Renal cortex interstitium (tissue), 11 donors: ENCODE results near the gene CISD2. TPM values are rescaled to one million over a fixed set of nuclear protein-coding genes. Genes with fewer than 3 reads are reported as not detected.
"Not testable (repeated sequence)": the region's sequence is repeated elsewhere in the genome, so short reads cannot be mapped to it uniquely, and the experiment has no call there.

ENCODE experiments used
- DNase-seq, 11 donors: peaks; one replicate each; pipeline ENCODE4 v3.0.0-alpha.2; 2013; ENCODE audit warnings: low read depth in 9 of 11, low spot score in 4 of 11; ENCODE audit errors: extremely low read depth in 1 of 11
- polyA plus RNA-seq, 3 donors: library from polyadenylated mRNA; unstranded; fragments of 120-200 nt; gene quantifications; one replicate each; pipeline ENCODE4 v1.2.1, GENCODE V29; 2013; ENCODE audit not compliant: insufficient read length in 3 of 3

Gene CISD2
- polyA plus RNA-seq, 3 donors, result 50.3 to 57.4 (median 53.2) TPM

GRCh38 chr4:102878349-102878748, 9.6 kb downstream of the CISD2 start:
- not testable (repeated sequence) for DNase-seq

DNA sequence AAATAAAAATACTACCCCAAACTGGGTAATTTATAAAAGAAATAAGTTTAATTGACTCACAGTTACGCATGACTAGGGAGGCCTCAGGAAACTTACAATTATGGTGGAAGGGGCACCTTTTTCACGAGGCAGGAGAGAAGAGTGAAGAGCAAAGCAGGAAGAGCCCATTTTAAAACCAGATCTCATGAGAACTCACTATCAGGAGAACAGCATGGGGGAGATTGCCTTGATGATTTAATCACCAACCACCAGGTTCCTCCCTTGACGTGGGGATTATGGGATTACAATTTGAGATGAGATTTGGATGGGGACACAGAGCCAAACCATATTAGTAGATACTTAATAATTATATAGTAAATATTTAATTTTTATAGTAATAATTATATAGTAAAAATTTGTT, 10.1 kb downstream of the CISD2 start:
- DNase-seq, result no peak

GRCh38 chr4:102881343-102881742, 12.6 kb downstream of the CISD2 start:
- no peak for DNase-seq

DNA sequence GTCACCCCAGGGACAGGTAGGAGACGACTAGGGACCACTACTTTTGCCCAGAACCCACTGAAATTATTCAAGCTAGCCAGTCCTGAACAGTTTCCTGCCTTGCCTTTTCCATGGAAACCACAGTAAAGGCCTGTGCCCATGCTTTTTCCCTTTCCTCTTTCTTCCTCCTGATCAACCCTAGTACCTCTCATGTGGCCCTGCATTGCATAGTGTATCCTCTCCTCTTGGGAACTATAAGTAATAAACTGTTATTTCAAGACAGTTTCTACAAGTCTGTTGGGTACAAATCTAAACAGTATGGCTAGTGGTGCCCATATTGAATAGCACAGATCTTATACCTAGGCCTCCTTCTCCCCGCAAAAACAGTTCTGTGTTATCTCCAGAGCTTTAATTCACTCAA, 14.5 kb downstream of the CISD2 start:
- DNase-seq, result no peak

DNA sequence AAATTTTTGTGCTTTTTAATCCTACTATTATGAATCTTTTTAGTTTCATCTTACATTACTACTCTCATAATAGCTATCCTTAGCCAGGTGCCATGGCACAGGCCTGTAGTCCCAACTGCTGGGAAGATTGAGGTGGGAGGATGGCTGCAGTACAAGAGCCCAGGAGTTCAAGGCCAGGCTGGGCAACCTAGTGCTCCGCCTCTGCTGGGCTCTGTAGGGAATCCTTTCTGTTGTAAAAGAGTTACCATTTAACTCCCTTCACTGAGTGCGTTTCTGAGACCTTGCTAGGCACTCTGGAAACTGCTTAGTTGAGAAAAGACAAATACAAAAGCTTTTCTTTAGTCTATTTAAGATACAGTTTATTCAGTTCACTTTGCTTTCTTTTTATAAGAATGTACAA, 19.8 kb downstream of the CISD2 start:
- DNase-seq, result not testable (repeated sequence)

DNA sequence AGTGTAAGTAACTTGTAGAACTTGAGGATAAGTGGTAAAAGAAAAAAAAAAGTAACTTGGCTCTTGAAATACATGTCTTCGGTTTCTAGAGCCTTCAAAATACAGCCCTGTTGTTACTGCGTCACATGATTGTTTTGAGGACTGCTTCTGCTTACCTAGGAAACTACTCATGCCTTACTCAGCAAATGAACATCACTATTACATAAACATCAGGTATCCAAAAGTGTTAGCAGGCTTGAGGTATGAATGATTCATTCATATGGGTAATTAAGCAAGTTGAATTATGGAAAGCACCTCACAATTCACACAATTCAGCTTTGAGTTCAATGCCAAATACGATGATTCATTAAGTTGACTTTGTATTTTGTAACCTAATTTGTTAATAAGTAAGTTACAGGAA, 21.1 kb downstream of the CISD2 start:
- not testable (repeated sequence) for DNase-seq

- DNase-seq, result not testable (repeated sequence)
Measured at GRCh38 chr4:102896547-102896946, 27.8 kb downstream of the CISD2 start.

- DNase-seq, result not testable (repeated sequence)
Measured at GRCh38 chr4:102897610-102898009, 28.8 kb downstream of the CISD2 start.

GRCh38 chr4:102901804-102902203, 33.0 kb downstream of the CISD2 start:
- no peak for DNase-seq

DNA sequence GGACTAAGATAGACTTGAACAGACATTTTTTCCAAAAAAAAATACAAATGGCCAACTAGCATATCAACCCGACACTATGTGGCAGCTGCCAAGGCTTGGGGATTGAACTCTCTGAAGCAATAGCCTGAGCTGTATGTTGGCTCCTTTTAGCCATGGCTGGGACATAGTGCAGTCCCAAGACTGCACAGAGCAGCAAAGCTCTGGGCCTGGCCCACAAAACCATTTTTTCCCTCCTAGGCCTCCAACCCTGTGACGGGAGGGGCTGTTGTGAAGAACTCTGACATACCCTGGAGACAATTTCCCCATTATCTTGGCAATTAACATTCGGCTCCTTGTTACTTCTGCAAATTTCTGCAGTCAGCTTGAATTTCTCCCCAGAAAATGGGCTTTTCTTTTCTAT, 50.1 kb downstream of the CISD2 start:
- no peak for DNase-seq

DNA sequence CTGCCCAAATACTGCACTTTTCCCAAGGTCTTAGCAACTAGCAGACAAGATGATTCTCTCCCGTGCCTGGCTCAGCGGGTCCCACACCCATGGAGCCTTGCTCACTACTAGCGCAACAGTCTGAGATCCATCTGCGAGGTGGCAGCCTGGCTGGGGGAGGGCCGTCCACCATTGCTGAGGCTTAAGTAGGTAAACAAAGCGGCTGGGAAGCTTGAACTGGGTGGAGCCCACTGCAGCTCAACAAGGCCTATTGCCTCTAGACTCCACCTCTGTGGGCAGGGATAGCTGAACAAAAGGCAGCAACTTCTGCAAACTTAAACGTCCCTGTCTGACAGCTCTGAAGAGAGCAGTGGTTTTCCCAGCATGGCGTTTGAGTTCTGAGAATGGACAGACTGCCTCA, 50.9 kb downstream of the CISD2 start:
- DNase-seq, result not testable (repeated sequence)

- no peak for DNase-seq
Measured at GRCh38 chr4:102935716-102936115, 66.9 kb downstream of the CISD2 start.

GRCh38 chr4:102938063-102938462, 69.3 kb downstream of the CISD2 start:
- DNase-seq, result not testable (repeated sequence)

Other genes with a start within 250 kb of the CISD2 start
- gene MANBA, start 108.0 kb upstream of the CISD2 start, polyA plus RNA-seq, result 10 to 100 TPM; 19.2 to 21.0 (median 19.3) TPM
- 100 to 1,000 TPM; 285 to 337 (median 303) TPM for gene UBE2D3, start 41.4 kb upstream of the CISD2 start, polyA plus RNA-seq
- 1 to 10 TPM; 3.4 to 4.4 (median 4.3) TPM for gene SLC9B1, start 150.7 kb downstream of the CISD2 start, polyA plus RNA-seq
- 1 to 10 TPM; 5.3 to 8.2 (median 6.0) TPM for gene SLC9B2, start 207.8 kb downstream of the CISD2 start, polyA plus RNA-seq
- gene BDH2, start 230.8 kb downstream of the CISD2 start, polyA plus RNA-seq, result 100 to 1,000 TPM; 183 to 218 (median 202) TPM